H1 (cell line): ENCODE measurements around the gene CALR. TPM values are rescaled to one million over a fixed set of nuclear protein-coding genes. Genes with fewer than 3 reads are reported as not detected.

Source experiments
- CTCF ChIA-PET: fragments of 300-600 bp; sonication (Branson Sonifier 250); formaldehyde crosslinking; loops from one replicate; lab custom pipeline; 2021; ENCODE audit not compliant: partially characterized antibody; lab: Charles Lee
- POLR2A ChIA-PET: fragments of 300-600 bp; sonication (Branson Sonifier 250); formaldehyde crosslinking; loops from one replicate; lab custom pipeline; 2021; ENCODE audit warnings: inconsistent platforms; ENCODE audit not compliant: partially characterized antibody; lab: Charles Lee
- DNase-seq, 2 experiments: peaks; one replicate each; pipeline versions ENCODE4 v3.0.0 to v3.0.0-alpha.2; 2010 to 2022; ENCODE audit warnings: low spot score in 2 of 2, low read depth in 1 of 2, mixed read lengths in 1 of 2
- FAIRE-seq: peaks from 2 replicates; lab custom pipeline; 2011; peaks lifted over from hg19 to GRCh38; lab: Jason Lieb, UNC
- H2AFZ ChIP-seq: 2 replicates; pipeline ENCODE4 v1.8.1; 2012; ENCODE audit warnings: low read length, inconsistent platforms
- H2AK5ac ChIP-seq: 2 replicates; pipeline ENCODE4 v1.6.1; 2013; ENCODE audit warnings: low read depth, low read length
- H2BK120ac ChIP-seq: replicated peaks from 2 replicates; pipeline ENCODE3; 2013; ENCODE audit warnings: low read depth, low read length, inconsistent platforms
- H2BK12ac ChIP-seq: 2 replicates; pipeline ENCODE4 v1.6.1; 2013; ENCODE audit warnings: low read depth, low read length
- H2BK15ac ChIP-seq: 2 replicates; pipeline ENCODE4 v1.6.1; 2013; ENCODE audit warnings: low read length
- H2BK20ac ChIP-seq: 2 replicates; pipeline ENCODE4 v1.6.1; 2013; ENCODE audit warnings: low read length
- H2BK5ac ChIP-seq: 2 replicates; pipeline ENCODE4 v1.6.1; 2013; ENCODE audit warnings: low read depth, low read length
- H3K14ac ChIP-seq: 2 replicates; pipeline ENCODE4 v1.6.1; 2013; ENCODE audit warnings: inconsistent platforms; ENCODE audit not compliant: insufficient read length
- H3K18ac ChIP-seq: 2 replicates; pipeline ENCODE4 v1.6.1; 2013; ENCODE audit warnings: low read length; ENCODE audit errors: extremely low read depth
- H3K23ac ChIP-seq: 2 replicates; pipeline ENCODE4 v1.6.1; 2013; ENCODE audit warnings: inconsistent platforms; ENCODE audit not compliant: insufficient read length
- H3K23me2 ChIP-seq: 2 replicates; pipeline ENCODE4 v1.6.1; 2013; ENCODE audit warnings: low read depth, low read length
- H3K27ac ChIP-seq: 2 replicates; pipeline ENCODE4 v1.6.1; 2011; ENCODE audit warnings: low read depth, low read length, inconsistent platforms
- H3K27me3 ChIP-seq, 4 experiments: replicated peaks in 1 of 4; 1 replicate in 1 of 4; 2 replicates in 3 of 4; pipeline versions ENCODE4 v1.6.1 to v1.8.1; 2011 to 2013; ENCODE audit warnings: low read length in 3 of 4, mild to moderate bottlenecking in 3 of 4, inconsistent platforms in 2 of 4, mixed read lengths in 2 of 4, moderate library complexity in 1 of 4; ENCODE audit not compliant: control insufficient read depth in 3 of 4, insufficient read depth in 3 of 4; ENCODE audit errors: extremely low read depth in 1 of 4
- H3K36me3 ChIP-seq, 4 experiments: 2 replicates each; pipeline versions ENCODE4 v1.6.1 to v1.8.1; 2011 to 2013; ENCODE audit warnings: mild to moderate bottlenecking in 4 of 4, low read length in 3 of 4, moderate library complexity in 2 of 4, control low read depth in 1 of 4, inconsistent platforms in 1 of 4; ENCODE audit not compliant: insufficient read depth in 4 of 4, control insufficient read depth in 2 of 4
- H3K4ac ChIP-seq: replicated peaks from 2 replicates; pipeline ENCODE3; 2013; ENCODE audit warnings: low read length, low read depth, mixed read lengths, inconsistent platforms; ENCODE audit not compliant: insufficient read length
- H3K4me1 ChIP-seq, 4 experiments: replicated peaks in 1 of 4; 1 replicate in 1 of 4; 2 replicates in 3 of 4; pipeline versions ENCODE4 v1.6.1 to v1.8.1; 2011 to 2013; ENCODE audit warnings: low read length in 3 of 4, inconsistent platforms in 2 of 4, mixed read lengths in 1 of 4; ENCODE audit not compliant: insufficient read depth in 4 of 4, control insufficient read depth in 3 of 4
- H3K4me2 ChIP-seq, 2 experiments: 2 replicates each; pipeline versions ENCODE4 v1.6.1 to v1.8.1; 2011 to 2013; ENCODE audit warnings: low read depth in 2 of 2, low read length in 2 of 2, control low read depth in 1 of 2, inconsistent platforms in 1 of 2, mild to moderate bottlenecking in 1 of 2; ENCODE audit not compliant: insufficient read depth in 1 of 2
- H3K4me3 ChIP-seq, 4 experiments: fragments of 200-600, 300-600 bp in 1 of 4; sonication (generic), shearing (Covaris generic), sonication (Bioruptor Twin) in 1 of 4; 2 replicates each; pipeline versions ENCODE4 v1.5.1 to v1.8.1; 2011 to 2016; ENCODE audit warnings: low read length in 4 of 4, low read depth in 3 of 4, control low read depth in 2 of 4, inconsistent platforms in 2 of 4, mild to moderate bottlenecking in 2 of 4, mixed read lengths in 1 of 4, moderate library complexity in 1 of 4; ENCODE audit not compliant: insufficient read depth in 2 of 4; ENCODE audit errors: extremely low read depth in 1 of 4
- H3K56ac ChIP-seq: replicated peaks from 2 replicates; pipeline ENCODE3; 2013; ENCODE audit warnings: low read depth, mild to moderate bottlenecking, mixed read lengths, low read length, inconsistent platforms; ENCODE audit not compliant: insufficient read length
- H3K79me1 ChIP-seq: 2 replicates; pipeline ENCODE4 v1.6.1; 2013; ENCODE audit warnings: low read depth, low read length, control low read depth
- H3K79me2 ChIP-seq, 2 experiments: 2 replicates each; pipeline versions ENCODE4 v1.6.1 to v1.8.1; 2012 to 2013; ENCODE audit warnings: low read length in 2 of 2, mild to moderate bottlenecking in 2 of 2, inconsistent platforms in 1 of 2; ENCODE audit not compliant: insufficient read depth in 2 of 2, control insufficient read depth in 1 of 2
- H3K9ac ChIP-seq, 4 experiments: replicated peaks in 1 of 4; 1 replicate in 1 of 4; 2 replicates in 3 of 4; pipeline versions ENCODE4 v1.6.1 to v1.8.1; 2011 to 2013; ENCODE audit warnings: low read depth in 3 of 4, low read length in 3 of 4, control low read depth in 2 of 4, mild to moderate bottlenecking in 2 of 4, moderate library complexity in 2 of 4, inconsistent platforms in 1 of 4; ENCODE audit errors: extremely low read depth in 1 of 4
- H3K9me3 ChIP-seq, 2 experiments: 2 replicates each; pipeline versions ENCODE4 v1.6.1 to v1.8.1; 2012 to 2013; ENCODE audit warnings: mild to moderate bottlenecking in 2 of 2, moderate library complexity in 2 of 2, control low read depth in 1 of 2, inconsistent platforms in 1 of 2, low read depth in 1 of 2, low read length in 1 of 2, mixed read lengths in 1 of 2; ENCODE audit not compliant: insufficient read depth in 2 of 2
- H4K20me1 ChIP-seq, 2 experiments: replicated peaks in 1 of 2; 2 replicates each; pipeline versions ENCODE3 to v1.8.1; 2011 to 2013; ENCODE audit warnings: inconsistent platforms in 2 of 2, low read length in 2 of 2, mild to moderate bottlenecking in 1 of 2; ENCODE audit not compliant: insufficient read depth in 2 of 2, control insufficient read depth in 1 of 2
- H4K5ac ChIP-seq: 2 replicates; pipeline ENCODE4 v1.6.1; 2013; ENCODE audit warnings: low read length, low read depth, mixed read lengths, inconsistent platforms; ENCODE audit not compliant: insufficient read length
- H4K8ac ChIP-seq: 2 replicates; pipeline ENCODE4 v1.8.0; 2013; ENCODE audit warnings: mild to moderate bottlenecking, moderate library complexity, low read length, inconsistent platforms; ENCODE audit not compliant: insufficient read depth; ENCODE audit errors: extremely low read depth
- H4K91ac ChIP-seq: replicated peaks from 2 replicates; pipeline ENCODE3; 2013; ENCODE audit warnings: low read length, mixed read lengths, inconsistent platforms; ENCODE audit not compliant: insufficient read length
- ASH2L ChIP-seq: fragments of 200-600, 300-600 bp; sonication (generic); IDR thresholded peaks from one replicate; pipeline ENCODE4 v1.7.1; 2017; ENCODE audit warnings: low read length
- CBX8 ChIP-seq: fragments of 300-800, 300-1000 bp; sonication (generic); IDR thresholded peaks from 2 replicates; pipeline ENCODE4 v1.7.1; 2016; ENCODE audit warnings: low read depth, low read length, borderline replicate concordance
- CHD1 ChIP-seq: IDR thresholded peaks from 2 replicates; pipeline ENCODE4 v1.6.1; 2012; ENCODE audit warnings: low read depth, low read length, improper control_type of control experiment
- CREB1 ChIP-seq: IDR thresholded peaks from 2 replicates; pipeline ENCODE4 v1.6.1; 2012; ENCODE audit warnings: inconsistent platforms
- EP300 ChIP-seq, 2 experiments: IDR thresholded peaks; 1 replicate in 1 of 2; 2 replicates in 1 of 2; pipeline ENCODE4 v1.6.1; 2011 to 2012; ENCODE audit warnings: low read depth in 2 of 2, low read length in 2 of 2, mild to moderate bottlenecking in 2 of 2, borderline replicate concordance in 1 of 2, inconsistent platforms in 1 of 2, moderate library complexity in 1 of 2
- KDM5A ChIP-seq: fragments of 200-600 bp; IDR thresholded peaks from 2 replicates; pipeline ENCODE4 v1.7.1; 2012; ENCODE audit warnings: mild to moderate bottlenecking, low read length, inconsistent platforms, mixed read lengths
- MAFK ChIP-seq: IDR thresholded peaks from 2 replicates; pipeline ENCODE4 v1.6.1; 2012; ENCODE audit warnings: low read depth, mild to moderate bottlenecking, improper control_type of control experiment, low read length
- POLR2A ChIP-seq, 2 experiments: IDR thresholded peaks; 1 replicate in 1 of 2; 2 replicates in 1 of 2; pipeline ENCODE4 v1.6.1; 2011; ENCODE audit warnings: low read depth in 2 of 2, low read length in 2 of 2, mild to moderate bottlenecking in 2 of 2; ENCODE audit errors: control extremely low read depth in 1 of 2
- RNF2 ChIP-seq: fragments of 200-900, 300-1000 bp; sonication (generic); IDR thresholded peaks from 2 replicates; pipeline ENCODE4 v1.7.1; 2016; ENCODE audit warnings: borderline replicate concordance, low read depth, mild to moderate bottlenecking, antibody characterized with exemption, low read length; ENCODE audit not compliant: poor library complexity, severe bottlenecking; ENCODE audit errors: missing control alignments
- SIRT6 ChIP-seq: IDR thresholded peaks from one replicate; pipeline ENCODE4 v1.7.1; 2012; ENCODE audit warnings: low read length, inconsistent platforms
- SUZ12 ChIP-seq: fragments of 200-600 bp; sonication (generic); IDR thresholded peaks from 2 replicates; pipeline ENCODE4 v1.6.1; 2012; ENCODE audit warnings: mild to moderate bottlenecking, inconsistent platforms, low read length, moderate library complexity, mixed read lengths
- WGBS, 2 experiments: shearing (Covaris generic) in 1 of 2; methylation state at CpG; one replicate each; pipeline versions ENCODE4 v1.1.6 to v1.1.7; 2013 to 2015; ENCODE audit warnings: low lambda C conversion rate in 2 of 2, mixed read lengths in 2 of 2, inconsistent platforms in 1 of 2, low coverage in 1 of 2, missing lambda C conversion rate in 1 of 2; ENCODE audit not compliant: insufficient replicate concordance in 2 of 2, insufficient coverage in 1 of 2, insufficient read length in 1 of 2; ENCODE audit errors: extremely low coverage in 1 of 2, missing lambda C conversion rate in 1 of 2; 5-methylcytosine and 5-hydroxymethylcytosine counted together
- polyA plus RNA-seq, 7 experiments: library from polyadenylated mRNA; depleted of rRNA in 3 of 7; stranded (reverse) in 5 of 7; unstranded in 2 of 7; fragments of >200 nt in 5 of 7; fragments of 200-250 nt in 2 of 7; gene quantifications; 1 replicate in 5 of 7; 2 replicates in 1 of 7; 4 replicates in 1 of 7; pipeline versions ENCODE4 v1.2.1 to v1.2.3, GENCODE V29; 2011 to 2013; ENCODE audit warnings: missing spikeins in 2 of 7, mixed read lengths in 2 of 7
- total RNA-seq: library from RNA; stranded (reverse); fragmentation: NEBNext Ultra II Directional; extraction: Animal tissue kit (Norgen Biotek cat#: 25700); gene quantifications from 2 replicates; pipeline ENCODE4 v1.2.1, GENCODE V29; 2021
- TF ChIP-seq, protein P1 (sequence below): IDR thresholded peaks from 2 replicates; pipeline ENCODE4 v1.6.1; 2012; ENCODE audit warnings: low read length, inconsistent platforms

CALR gene
- total and polyA plus RNA-seq, 2 of the 8 experiments (the other 6 are each of a cell fraction or from before 2014, with no cell fraction given) = 591 to 1,155 TPM

- no peak overlapping the region for H3K4me3 ChIP-seq
- FAIRE-seq = no peak
- H3K4me1 ChIP-seq = peaks cover 0 to 4% (median 2%) of the 10 kb centered on the region in 4 experiments; a peak in 3 of 7 replicates
- H3K9ac ChIP-seq = no peak overlapping the region
- H3K18ac ChIP-seq = no peak overlapping the region
- H4K5ac ChIP-seq = no peak overlapping the region
- no peak overlapping the region for H2BK5ac ChIP-seq
- ChIA-PET POLR2A (interaction anchor here (1.7 to 7.1 kb wide), 3 partner anchors 6 to 26 kb away, joined by 6 to 67 read pairs (median 9); partner anchors contain the start of genes FARSA and GADD45GIP1), CTCF (interaction anchor here (3.4 kb wide), 1 partner anchor 17 kb away, joined by 13 read pairs; no protein-coding TSS in a partner anchor)
- H3K4me2 ChIP-seq = no peak overlapping the region
- peaks cover 4 to 24% of the 10 kb centered on the region in 2 experiments; a peak in 3 of 4 replicates for H3K79me2 ChIP-seq
- H2BK12ac ChIP-seq = no peak overlapping the region
- H2AFZ ChIP-seq = no peak overlapping the region
- H3K56ac ChIP-seq = no peak overlapping the region
- H3K27me3 ChIP-seq = no peaks in the 10 kb centered on the region
- no peak overlapping the region for H4K8ac ChIP-seq
- H3K36me3 ChIP-seq = no peaks in the 10 kb centered on the region; a peak in 2 of 8 replicates
- no peak overlapping the region for H3K23ac ChIP-seq
- no peak overlapping the region for H3K4ac ChIP-seq
- no peak overlapping the region for H3K14ac ChIP-seq
- WGBS, 2 experiments = 86% methylated on average over 6 of the region's 6 CpGs; no CpG with 5 or more reads in 1 of the 2 experiments
- DNase-seq = no peak
- no peak overlapping the region for H2BK20ac ChIP-seq
- no peak overlapping the region for H2BK15ac ChIP-seq
- H3K27ac ChIP-seq = no peak overlapping the region
- H4K91ac ChIP-seq = no peak overlapping the region
- peaks cover 6% of the 10 kb centered on the region for H3K23me2 ChIP-seq
- H2BK120ac ChIP-seq = no peak overlapping the region
- no peaks in the 10 kb centered on the region; a peak in 1 of 4 replicates for H3K9me3 ChIP-seq
- H3K79me1 ChIP-seq = peaks cover 4% of the 10 kb centered on the region; the same call in 1 of the 2 replicates
- peaks cover 0 to 5% of the 10 kb centered on the region in 2 experiments for H4K20me1 ChIP-seq
- no peak overlapping the region for H2AK5ac ChIP-seq
- TF ChIP-seq CREB1 (no peak), ASH2L (no peak), MAFK (no peak), RNF2 (no peak), KDM5A (no peak), CHD1 (no peak), SIRT6 (no peak), SUZ12 (no peak), CBX8 (no peak), EP300 (IDR thresholded peaks at IDR 0.05; ENCODE audit: borderline replicate concordance in 1 of 2, low read depth in 2 of 2, low read length in 2 of 2) (no peak), POLR2A (IDR thresholded peaks at IDR 0.05; ENCODE audit: control extremely low read depth in 1 of 2, low read depth in 2 of 2, low read length in 2 of 2) (no peak)
- TF ChIP-seq, protein P1, sequence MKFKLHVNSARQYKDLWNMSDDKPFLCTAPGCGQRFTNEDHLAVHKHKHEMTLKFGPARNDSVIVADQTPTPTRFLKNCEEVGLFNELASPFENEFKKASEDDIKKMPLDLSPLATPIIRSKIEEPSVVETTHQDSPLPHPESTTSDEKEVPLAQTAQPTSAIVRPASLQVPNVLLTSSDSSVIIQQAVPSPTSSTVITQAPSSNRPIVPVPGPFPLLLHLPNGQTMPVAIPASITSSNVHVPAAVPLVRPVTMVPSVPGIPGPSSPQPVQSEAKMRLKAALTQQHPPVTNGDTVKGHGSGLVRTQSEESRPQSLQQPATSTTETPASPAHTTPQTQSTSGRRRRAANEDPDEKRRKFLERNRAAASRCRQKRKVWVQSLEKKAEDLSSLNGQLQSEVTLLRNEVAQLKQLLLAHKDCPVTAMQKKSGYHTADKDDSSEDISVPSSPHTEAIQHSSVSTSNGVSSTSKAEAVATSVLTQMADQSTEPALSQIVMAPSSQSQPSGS = no peak
Measured at GRCh38 chr19:12959481-12959880, 21.1 kb downstream of the CALR start.
